HG03575 (cell line): ENCODE results near the gene MPC2.
"Not testable (repeated sequence)": the region's sequence is repeated elsewhere in the genome, so short reads cannot be mapped to it uniquely, and the experiment has no call there.

ENCODE experiments used
- ATAC-seq: cut with Tn5 transposase; IDR thresholded peaks from one replicate; pipeline ENCODE4 v1.9.1; 2021; ENCODE audit not compliant: unreplicated experiment, insufficient number of reproducible peaks, low FRiP score; ENCODE audit errors: extremely low read depth

The MPC2 gene

GRCh38 chr1:167936068-167936929, 573 bp downstream of the MPC2 start, which contains the start of gene DCAF6:
Gene DCAF6, plus strand, starts transcription at chr1:167936683. Its CDS starts 229 bp downstream, at chr1:167936912.
- peak; percentile 56 for ATAC-seq

DNA sequence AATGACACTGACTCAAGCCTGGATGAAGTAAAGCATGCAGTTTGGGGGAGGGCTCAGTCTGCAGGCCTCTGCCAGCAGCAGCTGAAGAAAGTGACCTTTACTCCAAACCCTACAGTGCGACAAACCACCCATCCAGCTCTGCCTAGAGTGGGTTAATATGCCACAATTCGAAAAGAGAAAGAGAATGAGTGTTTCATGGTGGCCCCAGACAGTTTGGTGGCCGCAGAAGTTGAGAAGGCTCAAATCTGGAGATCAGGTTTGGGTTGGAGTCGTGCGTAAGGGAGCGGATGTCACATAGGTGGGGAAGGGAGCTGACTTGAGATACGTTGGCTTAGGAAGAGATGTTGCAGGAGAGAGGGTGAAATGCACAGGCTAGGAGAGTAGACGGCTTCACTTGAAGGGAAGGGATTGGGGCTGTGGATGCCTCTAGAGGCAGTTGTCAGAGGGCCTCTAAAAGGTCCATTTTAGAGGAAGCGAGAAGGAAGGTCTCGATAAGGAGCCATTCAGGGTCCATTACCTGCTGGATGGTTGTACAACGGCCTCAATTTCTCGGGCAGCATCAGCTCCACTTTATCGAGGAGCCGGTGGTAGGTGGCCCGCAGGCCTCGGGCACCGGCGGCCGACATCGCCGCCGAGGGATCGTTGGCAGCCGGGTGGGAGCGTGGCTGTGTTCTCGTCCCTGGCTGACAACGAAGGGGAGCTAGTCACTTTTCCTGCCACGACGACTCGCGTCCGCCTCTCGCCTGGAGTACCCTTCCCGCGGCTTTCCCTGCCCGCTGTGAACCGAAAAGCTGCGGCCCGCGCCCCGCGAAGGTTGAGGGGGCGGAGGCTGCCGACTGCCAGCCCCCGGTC, 1.4 kb downstream of the MPC2 start:
- peak; percentile 0 for ATAC-seq

DNA sequence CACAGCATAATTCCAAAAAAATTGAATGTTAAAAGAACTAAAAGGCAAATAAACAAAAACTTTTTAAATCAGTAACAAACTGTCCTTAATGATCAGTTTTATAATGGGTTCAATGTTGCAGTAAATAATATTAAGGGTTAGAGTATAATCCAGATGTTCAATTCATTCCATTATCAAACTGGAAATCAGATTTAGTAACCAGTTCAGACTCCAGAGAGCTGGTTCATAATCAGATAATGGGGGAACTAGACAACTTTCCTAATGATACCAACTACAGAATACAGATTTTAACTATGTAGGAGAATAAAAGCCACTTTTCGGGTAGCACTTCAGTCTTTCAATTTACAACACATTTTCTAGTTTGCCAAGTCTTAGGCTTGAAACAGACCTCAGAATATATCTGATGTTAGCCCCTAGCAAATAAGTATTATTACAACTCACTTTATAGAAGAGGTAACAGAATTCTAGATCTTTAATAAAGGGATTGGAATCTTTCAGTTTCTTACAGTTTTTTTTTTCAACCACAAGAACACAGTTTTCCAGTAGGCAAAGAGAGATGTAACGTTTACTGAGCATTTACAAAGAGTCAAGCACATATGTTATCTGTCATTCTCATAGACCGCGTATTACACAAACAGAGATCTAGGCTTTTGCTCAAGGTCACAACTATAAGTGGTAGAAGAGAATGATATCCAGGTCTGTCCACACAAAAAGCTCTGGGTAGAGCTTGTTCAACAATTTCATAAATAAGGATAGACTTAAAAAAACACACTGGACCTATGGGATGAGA, 2.3 kb downstream of the MPC2 start:
- no peak for ATAC-seq

- no peak for ATAC-seq
These were observed 3.1 kb downstream of the MPC2 start for GRCh38 chr1:167933788-167934187.

DNA sequence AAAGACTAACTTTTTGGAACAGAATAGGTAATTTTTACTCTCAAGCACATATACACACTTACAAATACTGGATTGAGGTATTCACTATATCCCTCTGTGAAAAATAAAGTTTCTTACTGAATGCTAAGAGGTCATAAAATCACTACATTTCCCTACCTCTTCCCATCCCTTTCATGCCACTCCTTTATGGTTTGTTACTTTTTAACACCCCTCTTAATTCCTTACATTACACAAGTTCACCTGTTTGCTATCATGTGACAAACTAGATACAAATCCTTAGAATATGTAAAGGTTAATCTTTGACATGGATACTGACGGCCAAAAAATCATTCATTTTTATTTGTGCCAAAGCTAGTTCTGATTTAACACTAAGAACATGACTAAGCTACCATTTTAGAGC, 7.1 kb downstream of the MPC2 start:
- ATAC-seq: no peak

GRCh38 chr1:167928919-167929318, 8.0 kb downstream of the MPC2 start:
- ATAC-seq: not testable (repeated sequence)

GRCh38 chr1:167928457-167928852, 8.4 kb downstream of the MPC2 start:
- ATAC-seq: no peak

- ATAC-seq: no peak
These were observed 9.7 kb downstream of the MPC2 start for GRCh38 chr1:167927046-167927754.

DNA sequence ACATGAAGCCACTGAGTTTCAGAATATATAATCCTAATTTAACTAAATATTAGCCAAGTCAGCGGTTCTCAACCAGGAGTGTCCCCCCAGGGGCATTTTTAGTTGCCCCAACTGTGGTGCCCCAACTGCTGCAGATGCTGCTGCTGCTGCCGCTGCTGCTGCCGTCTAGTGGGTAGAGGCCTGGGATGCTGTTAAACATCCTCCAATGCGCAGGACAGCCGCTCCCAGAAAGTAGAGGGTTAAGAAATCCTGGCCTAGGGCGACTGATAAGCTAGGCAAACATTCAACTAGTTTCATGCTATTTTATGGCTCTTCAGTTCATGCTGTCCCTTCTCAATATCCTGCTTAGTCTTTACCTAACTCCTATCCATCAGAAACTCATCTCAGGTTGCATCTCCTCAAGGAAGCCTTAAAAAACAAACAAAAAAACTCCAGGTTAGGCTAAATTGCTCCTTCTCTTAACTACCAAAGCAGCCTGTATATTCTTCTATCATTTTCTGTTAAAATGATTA, 10.3 kb downstream of the MPC2 start:
- ATAC-seq: no peak

GRCh38 chr1:167924543-167925231, 12.2 kb downstream of the MPC2 start:
- no peak for ATAC-seq

DNA sequence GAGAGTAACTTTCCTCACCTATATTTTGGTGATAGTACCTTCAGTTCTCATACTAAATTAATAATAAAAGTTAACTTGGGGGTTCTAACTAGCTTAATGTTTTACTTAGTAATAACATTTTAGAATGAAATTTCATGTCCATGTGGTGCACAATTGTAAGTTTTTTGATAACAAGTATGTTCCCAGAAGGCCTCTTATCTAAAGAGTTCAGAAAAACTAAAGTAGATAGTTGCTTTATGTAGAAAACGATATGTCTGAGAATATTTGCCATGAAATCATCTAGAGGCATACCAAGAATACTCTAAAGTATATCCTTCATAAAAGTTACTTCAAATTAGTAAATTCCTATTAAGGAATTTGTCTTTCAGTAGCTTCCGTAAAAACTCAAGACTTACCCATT, 12.8 kb downstream of the MPC2 start:
- no peak for ATAC-seq

DNA sequence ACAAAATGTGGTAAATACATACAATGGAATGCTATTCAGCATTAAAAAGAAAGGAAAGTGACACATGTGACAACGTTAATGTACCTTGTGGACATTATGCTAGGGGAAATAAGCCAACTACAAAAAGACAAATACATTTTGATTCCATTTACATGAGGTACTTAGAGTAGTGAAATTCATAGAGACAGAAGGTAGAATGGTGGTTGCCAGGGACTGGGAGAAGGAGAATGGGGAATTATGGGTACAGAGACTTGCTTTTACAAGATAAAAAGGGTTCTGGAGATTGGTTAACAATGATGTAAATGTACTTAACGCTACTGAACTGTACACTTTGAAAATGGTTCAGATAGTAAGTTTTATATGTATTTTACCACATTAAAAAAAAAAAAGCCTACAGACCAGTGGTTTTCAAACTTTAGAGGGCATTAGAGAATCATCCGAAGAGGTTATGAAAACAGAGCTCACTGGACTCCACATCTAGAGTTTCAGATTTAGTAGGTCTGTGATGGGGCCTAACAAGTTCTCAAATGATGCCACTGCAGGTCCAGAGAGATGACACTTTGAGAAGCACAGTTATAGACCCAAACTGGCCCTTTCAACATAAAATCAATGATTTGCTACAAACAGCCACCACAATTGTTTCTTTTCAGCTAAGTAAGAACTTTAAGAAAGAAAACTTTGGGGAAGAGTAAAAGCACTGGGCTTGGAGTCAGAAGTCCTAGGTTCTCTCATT, 13.4 kb downstream of the MPC2 start:
- no peak for ATAC-seq

DNA sequence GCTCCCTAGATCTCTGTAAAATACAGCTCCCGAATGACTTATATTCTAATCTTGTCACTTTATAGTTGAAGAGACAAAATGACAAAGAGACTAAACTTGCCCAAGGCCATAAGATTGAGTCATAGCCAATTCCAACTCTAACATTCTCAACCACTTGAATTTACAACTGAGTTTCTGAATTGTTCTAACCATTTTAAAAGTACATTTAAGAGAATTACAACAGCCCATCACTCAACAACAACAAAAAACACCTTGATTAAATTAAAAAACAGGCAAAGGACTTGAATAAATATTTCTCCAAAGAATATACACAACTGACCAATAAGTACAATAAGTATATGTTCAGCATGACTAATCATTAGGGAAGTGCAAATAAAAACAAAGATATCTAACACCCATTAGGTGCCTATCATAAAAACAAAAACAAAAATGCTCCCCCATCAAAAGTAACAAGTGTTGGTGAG, 14.2 kb downstream of the MPC2 start:
- ATAC-seq: no peak

GRCh38 chr1:167922023-167922422, 14.8 kb downstream of the MPC2 start:
- ATAC-seq: no peak

GRCh38 chr1:167916766-167917511, 19.9 kb downstream of the MPC2 start:
- ATAC-seq: no peak

- no peak for ATAC-seq
These were observed 21.3 kb downstream of the MPC2 start for GRCh38 chr1:167915569-167915968.
